Breast epithelium (tissue), 4 donors: ENCODE measurements around the gene STARD9. TPM values are rescaled to one million over a fixed set of nuclear protein-coding genes. Genes with fewer than 3 reads are reported as not detected.
A peak's percentile ranks its signal among the peaks of the same experiment; 100 is the strongest.

Experiments used
- DNase-seq, 2 donors: peaks; one replicate each; pipeline ENCODE4 v3.0.0-alpha.2; 2019; ENCODE audit warnings: low spot score in 2 of 2
- H3K27ac ChIP-seq, 2 donors: fragments of 200-600 bp; sonication (generic) in 1 of 2; one replicate each; pipeline ENCODE4 v1.5.1; 2016 to 2019; ENCODE audit warnings: mild to moderate bottlenecking in 1 of 2
- H3K27me3 ChIP-seq, 2 donors: fragments of 200-600 bp; sonication (generic) in 1 of 2; one replicate each; pipeline versions ENCODE4 v1.5.1 to v1.6.0; 2017 to 2019; ENCODE audit warnings: control low read depth in 1 of 2, mild to moderate bottlenecking in 1 of 2
- H3K36me3 ChIP-seq: fragments of 200-600 bp; one replicate; pipeline ENCODE4 v1.5.1; 2019
- H3K4me1 ChIP-seq, 2 donors: fragments of 200-600 bp; sonication (generic); one replicate each; pipeline ENCODE4 v1.5.1; 2016 to 2019; ENCODE audit warnings: control low read depth in 1 of 2
- H3K4me3 ChIP-seq, 3 donors: fragments of 200-600 bp; sonication (generic); 1 replicate in 2 of 3; 2 replicates in 1 of 3; pipeline ENCODE4 v1.5.1; 2016 to 2019; ENCODE audit warnings: mild to moderate bottlenecking in 3 of 3, moderate library complexity in 2 of 3
- H3K9me3 ChIP-seq, 2 donors: fragments of 200-600 bp; sonication (generic) in 1 of 2; one replicate each; pipeline ENCODE4 v1.5.1; 2016 to 2019; ENCODE audit warnings: control low read depth in 1 of 2
- CTCF ChIP-seq, 3 donors: fragments of 450-650 bp; IDR thresholded peaks; one replicate each; pipeline ENCODE4 v1.5.1; 2016 to 2017; ENCODE audit warnings: antibody characterized with exemption in 3 of 3, mild to moderate bottlenecking in 3 of 3, moderate library complexity in 3 of 3
- POLR2A ChIP-seq: fragments of 450-650 bp; IDR thresholded peaks from one replicate; pipeline ENCODE4 v1.6.1; 2016; ENCODE audit warnings: antibody characterized with exemption, mild to moderate bottlenecking, moderate library complexity
- POLR2AphosphoS5 ChIP-seq, 3 donors: sonication (generic); formaldehyde crosslinking; IDR thresholded peaks; one replicate each; pipeline ENCODE4 v1.6.1; 2017; ENCODE audit warnings: antibody characterized with exemption in 3 of 3
- intact Hi-C: fragments of 100-400 bp; cut with DNase I; formaldehyde crosslinking; loops from one replicate; pipeline ENCODE4 v1.15.1; 2023; ENCODE audit warnings: low total_unique reads
- total RNA-seq, 3 donors: library from RNA; depleted of rRNA; stranded (reverse); fragments of >200 nt; gene quantifications; one replicate each; pipeline ENCODE4 v1.1.0, GENCODE V29; 2016

Gene STARD9
- total RNA-seq, 3 donors from 2014 or later, result 18.6 to 27.9 (median 27.5) TPM

GRCh38 chr15:42578984-42579537 is 3.7 kb downstream of the STARD9 start:
- Histone ChIP-seq H3K27me3 (no peaks in the 10 kb centered on the region), H3K4me3 (no peak overlapping the region), H3K9me3 (no peaks in the 10 kb centered on the region), H3K4me1 (no peaks in the 10 kb centered on the region), H3K27ac (no peak overlapping the region), H3K36me3 (no peaks in the 10 kb centered on the region)
- intact Hi-C loops, result no loop called here
- no peak for DNase-seq
- no peak for TF ChIP-seq CTCF (IDR thresholded peaks at IDR 0.05)
- TF ChIP-seq POLR2AphosphoS5 (IDR thresholded peaks at IDR 0.05), result no peak
- TF ChIP-seq POLR2A, result no peak

DNA sequence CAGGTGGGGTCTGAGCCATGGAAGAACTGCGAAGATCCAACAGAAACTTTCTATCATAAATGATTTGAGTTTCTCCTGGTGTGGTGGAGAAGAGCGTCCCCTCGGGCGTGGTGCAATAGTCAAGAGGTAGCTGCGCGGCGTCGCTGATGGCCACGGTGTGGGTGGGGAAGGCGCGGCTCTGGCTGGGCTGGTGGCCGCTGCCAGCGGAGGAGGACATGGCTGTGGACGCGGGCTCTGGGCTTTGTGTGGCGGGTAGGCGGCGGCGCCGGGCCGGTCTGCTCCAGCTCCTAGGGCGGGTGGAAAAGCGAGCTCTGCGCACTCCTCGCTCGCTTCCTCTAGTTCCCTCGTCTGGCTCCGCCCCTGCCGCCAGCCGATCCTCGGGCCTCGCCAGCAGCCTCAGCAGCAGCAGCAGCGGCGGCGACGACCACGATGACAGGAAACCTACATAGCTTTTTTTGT is 5.9 kb downstream of the STARD9 start:
- Histone ChIP-seq H3K9me3 (no peaks in the 10 kb centered on the region), H3K27me3 (no peaks in the 10 kb centered on the region), H3K36me3 (no peaks in the 10 kb centered on the region), H3K4me3 (peak overlapping the region; percentile 26 to 65 (median 50)), H3K4me1 (no peaks in the 10 kb centered on the region), H3K27ac (peak overlapping the region; percentile 59 to 85)
- no peak for TF ChIP-seq POLR2A
- no peak for TF ChIP-seq POLR2AphosphoS5 (IDR thresholded peaks at IDR 0.05)
- no peak for TF ChIP-seq CTCF (IDR thresholded peaks at IDR 0.05)
- peak; percentile 71 to 74 for DNase-seq
- intact Hi-C loops, result no loop called here

DNA sequence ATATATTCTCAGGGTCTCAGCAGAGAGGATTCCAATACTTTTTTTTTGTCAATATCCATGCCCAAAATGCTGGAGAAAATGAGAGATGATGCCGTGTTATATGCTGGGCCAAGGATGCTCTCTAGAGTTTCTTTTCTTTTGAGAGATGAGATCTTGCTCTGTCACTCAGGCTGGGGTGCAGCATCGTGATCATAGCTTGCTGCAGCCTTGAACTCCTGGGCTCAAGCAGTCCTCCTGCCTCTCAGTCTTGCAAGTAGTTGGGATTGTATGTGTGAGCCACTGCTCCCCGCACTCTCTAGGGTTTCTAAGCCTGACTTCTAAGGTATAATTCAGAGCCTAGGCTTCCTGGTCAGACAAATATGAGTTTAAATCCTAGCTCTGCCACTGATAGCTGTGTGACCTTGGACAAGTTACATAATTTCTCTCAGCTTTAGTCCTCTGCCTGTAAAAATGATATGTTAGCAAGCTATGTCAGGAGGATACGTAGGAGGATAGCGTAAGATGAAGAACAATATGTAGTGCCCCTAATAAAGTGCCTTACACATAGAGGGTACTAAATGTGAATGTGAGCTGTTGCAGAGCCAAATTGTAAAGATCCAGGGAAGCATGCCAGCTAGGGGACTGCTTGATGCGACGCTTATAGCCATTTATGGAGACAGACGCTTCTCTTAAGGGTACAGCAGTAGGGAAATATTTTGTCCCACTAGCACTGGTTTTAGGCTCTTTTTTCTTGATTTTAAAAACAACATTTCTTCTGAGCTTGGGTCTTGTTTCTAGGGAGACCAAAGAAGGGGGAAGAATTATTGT is 7.4 kb downstream of the STARD9 start:
- Histone ChIP-seq H3K36me3 (no peaks in the 10 kb centered on the region), H3K4me1 (no peaks in the 10 kb centered on the region), H3K27me3 (no peaks in the 10 kb centered on the region), H3K27ac (no peak overlapping the region), H3K9me3 (no peaks in the 10 kb centered on the region), H3K4me3 (no peak overlapping the region)
- intact Hi-C loops, result no loop called here
- TF ChIP-seq POLR2A (no peak), POLR2AphosphoS5 (IDR thresholded peaks at IDR 0.05) (no peak), CTCF (IDR thresholded peaks at IDR 0.05) (no peak)
- DNase-seq, result no peak

GRCh38 chr15:42584031-42584765 is 8.8 kb downstream of the STARD9 start:
- intact Hi-C loops, result no loop called here
- H3K27ac ChIP-seq, result no peak overlapping the region
- H3K36me3 ChIP-seq, result no peaks in the 10 kb centered on the region
- TF ChIP-seq CTCF (IDR thresholded peaks at IDR 0.05) (no peak), POLR2A (no peak), POLR2AphosphoS5 (IDR thresholded peaks at IDR 0.05) (no peak)
- no peaks in the 10 kb centered on the region for H3K27me3 ChIP-seq
- no peaks in the 10 kb centered on the region for H3K9me3 ChIP-seq
- no peak overlapping the region for H3K4me3 ChIP-seq
- no peak for DNase-seq
- no peaks in the 10 kb centered on the region for H3K4me1 ChIP-seq
